Measurements from ENCODE around the gene AK1. TPM values are rescaled to one million over a fixed set of nuclear protein-coding genes. Genes with fewer than 3 reads are reported as not detected.
A peak's percentile ranks its signal among the peaks of the same experiment; 100 is the strongest.

The AK1 gene
- total and polyA plus RNA-seq, 2 of the 13 experiments (the other 11 are each of a cell fraction or from before 2014, with no cell fraction given), result 19.1 to 32.8 TPM

DNA sequence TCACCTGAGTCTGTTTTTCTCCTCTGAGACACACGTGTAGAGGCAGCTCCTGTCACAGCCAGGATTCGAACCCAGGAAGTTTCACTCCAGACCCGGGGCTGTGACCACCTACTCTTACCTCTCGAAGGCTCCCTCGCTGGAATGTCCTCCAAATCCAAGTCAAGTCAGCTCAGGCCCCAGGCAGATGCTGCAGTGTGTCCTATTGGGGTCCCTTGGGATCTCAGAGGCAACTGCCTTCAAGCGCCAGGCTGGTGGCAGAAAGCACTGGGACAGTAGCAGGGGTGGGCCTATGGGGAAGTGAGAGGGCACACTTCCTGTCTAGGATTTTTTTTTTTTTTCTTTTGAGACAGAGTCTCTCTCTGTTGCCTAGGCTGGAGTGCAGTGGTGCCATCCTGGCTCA lies 40.1 kb upstream of the AK1 start:
- WGBS (ENCODE audit: low lambda C conversion rate), result 36% methylated on average over 6 of the region's 6 CpGs
- no peak for FAIRE-seq
- CTCF ChIA-PET (ENCODE audit: low intra/inter-chr PET ratio, low total read pairs), result no interaction called here
- H3K27ac ChIP-seq (ENCODE audit: extremely low read length, insufficient read depth, low read length), result no peak overlapping the region
- BruUV-seq (replicated peaks), result no TSS peak
- no peak overlapping the region for H3K9ac ChIP-seq (ENCODE audit: insufficient read depth, low read depth, low read length)
- H3K4me1 ChIP-seq (ENCODE audit: insufficient read depth, low read length), result peaks cover 78% of the 10 kb centered on the region
- no peak for DNase-seq (ENCODE audit: low spot score)
- H3K36me3 ChIP-seq (replicated peaks in 1 of 2; ENCODE audit: control insufficient read depth in 1 of 2, insufficient read depth in 2 of 2, low read length in 2 of 2), result no peaks in the 10 kb centered on the region; a peak in 1 of 5 replicates
- POLR2A ChIA-PET, result interaction anchor here (0.8 to 7.9 kb wide), 9 partner anchors 13 to 372 kb away, joined by 3 to 78 read pairs (median 6); partner anchors contain the start of genes AK1 and ST6GALNAC6
- no peaks in the 10 kb centered on the region for H3K9me3 ChIP-seq (ENCODE audit: low read length)
- H3K4me2 ChIP-seq (ENCODE audit: low read depth, low read length), result peak overlapping the region; percentile 75
- no peak for ATAC-seq
- in situ Hi-C loops (cut with HindIII; ENCODE audit: extremely low pct_ligation_motif_present, low pct_unique_long_range_greater_than_20kb), result loop anchor here (5.0 kb wide), 1 partner anchor 45 kb away; no protein-coding TSS in a partner anchor
- peak overlapping the region in 2 of 3 experiments; percentile 25 to 65; a peak in 2 of 6 replicates for H3K4me3 ChIP-seq (replicated peaks in 1 of 3; ENCODE audit: insufficient read depth in 1 of 3, low read depth in 2 of 3, low read length in 3 of 3)
- peaks cover 2% of the 10 kb centered on the region for H3K79me2 ChIP-seq (ENCODE audit: insufficient read depth, low read length)
- TF ChIP-seq HMG20B (CRISPR knock-in tag; conservative IDR thresholded peaks at IDR 0.05) (no peak), ZNF580 (CRISPR knock-in tag; IDR thresholded peaks at IDR 0.05; ENCODE audit: borderline replicate concordance, low read depth) (no peak), ZNF431 (CRISPR knock-in tag; IDR thresholded peaks at IDR 0.05; ENCODE audit: borderline replicate concordance, low read depth) (no peak), NFATC3 (CRISPR knock-in tag; IDR thresholded peaks at IDR 0.05) (no peak), ZNF275 (CRISPR knock-in tag; IDR thresholded peaks at IDR 0.05; ENCODE audit: borderline replicate concordance) (no peak), ZNF772 (CRISPR knock-in tag; IDR thresholded peaks at IDR 0.05) (no peak), ZNF616 (CRISPR knock-in tag; IDR thresholded peaks at IDR 0.05; ENCODE audit: low read depth) (no peak), ZNF17 (CRISPR knock-in tag; IDR thresholded peaks at IDR 0.05) (no peak), ZBTB3 (CRISPR knock-in tag; IDR thresholded peaks at IDR 0.05; ENCODE audit: borderline replicate concordance, low read depth) (no peak), TBL1XR1 (IDR thresholded peaks at IDR 0.05; ENCODE audit: borderline replicate concordance, low read length, partially characterized antibody) (no peak)
- TF ChIP-seq, protein P1, sequence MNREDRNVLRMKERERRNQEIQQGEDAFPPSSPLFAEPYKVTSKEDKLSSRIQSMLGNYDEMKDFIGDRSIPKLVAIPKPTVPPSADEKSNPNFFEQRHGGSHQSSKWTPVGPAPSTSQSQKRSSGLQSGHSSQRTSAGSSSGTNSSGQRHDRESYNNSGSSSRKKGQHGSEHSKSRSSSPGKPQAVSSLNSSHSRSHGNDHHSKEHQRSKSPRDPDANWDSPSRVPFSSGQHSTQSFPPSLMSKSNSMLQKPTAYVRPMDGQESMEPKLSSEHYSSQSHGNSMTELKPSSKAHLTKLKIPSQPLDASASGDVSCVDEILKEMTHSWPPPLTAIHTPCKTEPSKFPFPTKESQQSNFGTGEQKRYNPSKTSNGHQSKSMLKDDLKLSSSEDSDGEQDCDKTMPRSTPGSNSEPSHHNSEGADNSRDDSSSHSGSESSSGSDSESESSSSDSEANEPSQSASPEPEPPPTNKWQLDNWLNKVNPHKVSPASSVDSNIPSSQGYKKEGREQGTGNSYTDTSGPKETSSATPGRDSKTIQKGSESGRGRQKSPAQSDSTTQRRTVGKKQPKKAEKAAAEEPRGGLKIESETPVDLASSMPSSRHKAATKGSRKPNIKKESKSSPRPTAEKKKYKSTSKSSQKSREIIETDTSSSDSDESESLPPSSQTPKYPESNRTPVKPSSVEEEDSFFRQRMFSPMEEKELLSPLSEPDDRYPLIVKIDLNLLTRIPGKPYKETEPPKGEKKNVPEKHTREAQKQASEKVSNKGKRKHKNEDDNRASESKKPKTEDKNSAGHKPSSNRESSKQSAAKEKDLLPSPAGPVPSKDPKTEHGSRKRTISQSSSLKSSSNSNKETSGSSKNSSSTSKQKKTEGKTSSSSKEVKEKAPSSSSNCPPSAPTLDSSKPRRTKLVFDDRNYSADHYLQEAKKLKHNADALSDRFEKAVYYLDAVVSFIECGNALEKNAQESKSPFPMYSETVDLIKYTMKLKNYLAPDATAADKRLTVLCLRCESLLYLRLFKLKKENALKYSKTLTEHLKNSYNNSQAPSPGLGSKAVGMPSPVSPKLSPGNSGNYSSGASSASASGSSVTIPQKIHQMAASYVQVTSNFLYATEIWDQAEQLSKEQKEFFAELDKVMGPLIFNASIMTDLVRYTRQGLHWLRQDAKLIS (CRISPR knock-in tag; IDR thresholded peaks at IDR 0.05), result no peak
- H3K27me3 ChIP-seq (ENCODE audit: control insufficient read depth in 1 of 2, insufficient read depth in 2 of 2, low read length in 2 of 2), result no peaks in the 10 kb centered on the region
- intact Hi-C loops (cut with micrococcal nuclease; ENCODE audit: unreplicated experiment), result loop anchor here (2.0 to 5.0 kb wide), 2 partner anchors 15 to 115 kb away; partner anchors contain the start of gene FPGS
- no peak overlapping the region for H2AFZ ChIP-seq (ENCODE audit: low read length)
- no peaks in the 10 kb centered on the region for H4K20me1 ChIP-seq (ENCODE audit: insufficient read depth, low read length)

Measured in HepG2 (cell line).